Loucy (cell line): Measurements from ENCODE around the gene TESPA1.

Experiments used
- H2AFZ ChIP-seq: fragments of 200-600 bp; sonication (generic); 2 replicates; pipeline ENCODE4 v1.6.0; 2016; ENCODE audit warnings: antibody characterized with exemption, mild to moderate bottlenecking, low read length, moderate library complexity
- H3F3A ChIP-seq: fragments of 200-600 bp; 2 replicates; pipeline ENCODE4 v1.6.0; 2016; ENCODE audit warnings: antibody characterized with exemption, low read depth, mild to moderate bottlenecking
- H3K27me3 ChIP-seq: fragments of 200-600 bp; sonication (generic); 2 replicates; pipeline ENCODE4 v1.6.1; 2014; ENCODE audit warnings: low read length, mild to moderate bottlenecking; ENCODE audit not compliant: insufficient read depth, poor library complexity, severe bottlenecking
- H3K36me3 ChIP-seq: fragments of 200-600 bp; sonication (generic); 2 replicates; pipeline ENCODE4 v1.6.1; 2016; ENCODE audit warnings: low read length; ENCODE audit not compliant: insufficient read depth
- H3K4me1 ChIP-seq: fragments of 200-600 bp; sonication (generic); 2 replicates; pipeline ENCODE4 v1.5.1; 2014; ENCODE audit warnings: low read length, mild to moderate bottlenecking; ENCODE audit not compliant: insufficient read depth, poor library complexity, severe bottlenecking
- H3K4me2 ChIP-seq: fragments of 200-600 bp; sonication (generic); 2 replicates; pipeline ENCODE4 v1.6.0; 2014; ENCODE audit warnings: antibody characterized with exemption, low read length, low read depth, mild to moderate bottlenecking; ENCODE audit not compliant: poor library complexity, severe bottlenecking
- H3K4me3 ChIP-seq: fragments of 200-600 bp; sonication (generic); 2 replicates; pipeline ENCODE4 v1.5.1; 2014; ENCODE audit warnings: low read length, mild to moderate bottlenecking, mixed read lengths; ENCODE audit not compliant: poor library complexity, severe bottlenecking
- H3K79me2 ChIP-seq: fragments of 200-600 bp; sonication (generic); 2 replicates; pipeline ENCODE4 v1.6.1; 2014; ENCODE audit warnings: low read length; ENCODE audit not compliant: insufficient read depth
- H3K9ac ChIP-seq: fragments of 200-600 bp; sonication (generic); 2 replicates; pipeline ENCODE4 v1.6.0; 2014; ENCODE audit warnings: mild to moderate bottlenecking, low read depth, low read length, moderate library complexity; ENCODE audit not compliant: poor library complexity, severe bottlenecking
- H3K9me2 ChIP-seq: fragments of 200-600 bp; sonication (generic); replicated peaks from 2 replicates; pipeline ENCODE4 v1.6.1; 2016; ENCODE audit warnings: low read depth, low read length, mixed read lengths
- H3K9me3 ChIP-seq: fragments of 200-600 bp; sonication (generic); 2 replicates; pipeline ENCODE4 v1.6.1; 2014; ENCODE audit warnings: mild to moderate bottlenecking, antibody characterized with exemption, low read length, low read depth; ENCODE audit not compliant: insufficient read depth
- H4K20me1 ChIP-seq: fragments of 200-600 bp; sonication (generic); 2 replicates; pipeline ENCODE4 v1.6.0; 2014; ENCODE audit warnings: antibody characterized with exemption, low read length, mild to moderate bottlenecking; ENCODE audit not compliant: insufficient read depth, poor library complexity, severe bottlenecking
- EZH2phosphoT487 ChIP-seq: fragments of 200-600 bp; IDR thresholded peaks from 2 replicates; pipeline ENCODE4 v1.6.1; 2018; ENCODE audit warnings: antibody characterized with exemption, mild to moderate bottlenecking, moderate library complexity, borderline replicate concordance
- TF ChIP-seq, protein P1 (sequence below): fragments of 200-600 bp; sonication (generic); conservative IDR thresholded peaks from 2 replicates; pipeline ENCODE4 v1.5.1; 2014; ENCODE audit warnings: mild to moderate bottlenecking, antibody characterized with exemption, low read length

The TESPA1 gene

GRCh38 chr12:54993181-54993835, 8.7 kb upstream of the TESPA1 start:
- TF ChIP-seq EZH2phosphoT487 = no peak
- TF ChIP-seq, protein P1, sequence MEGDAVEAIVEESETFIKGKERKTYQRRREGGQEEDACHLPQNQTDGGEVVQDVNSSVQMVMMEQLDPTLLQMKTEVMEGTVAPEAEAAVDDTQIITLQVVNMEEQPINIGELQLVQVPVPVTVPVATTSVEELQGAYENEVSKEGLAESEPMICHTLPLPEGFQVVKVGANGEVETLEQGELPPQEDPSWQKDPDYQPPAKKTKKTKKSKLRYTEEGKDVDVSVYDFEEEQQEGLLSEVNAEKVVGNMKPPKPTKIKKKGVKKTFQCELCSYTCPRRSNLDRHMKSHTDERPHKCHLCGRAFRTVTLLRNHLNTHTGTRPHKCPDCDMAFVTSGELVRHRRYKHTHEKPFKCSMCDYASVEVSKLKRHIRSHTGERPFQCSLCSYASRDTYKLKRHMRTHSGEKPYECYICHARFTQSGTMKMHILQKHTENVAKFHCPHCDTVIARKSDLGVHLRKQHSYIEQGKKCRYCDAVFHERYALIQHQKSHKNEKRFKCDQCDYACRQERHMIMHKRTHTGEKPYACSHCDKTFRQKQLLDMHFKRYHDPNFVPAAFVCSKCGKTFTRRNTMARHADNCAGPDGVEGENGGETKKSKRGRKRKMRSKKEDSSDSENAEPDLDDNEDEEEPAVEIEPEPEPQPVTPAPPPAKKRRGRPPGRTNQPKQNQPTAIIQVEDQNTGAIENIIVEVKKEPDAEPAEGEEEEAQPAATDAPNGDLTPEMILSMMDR = peak; percentile 89
- Histone ChIP-seq H3K79me2 (no peaks in the 10 kb centered on the region), H3F3A (no peaks in the 10 kb centered on the region), H3K27me3 (no peaks in the 10 kb centered on the region), H3K9ac (no peak overlapping the region), H3K36me3 (no peaks in the 10 kb centered on the region), H3K9me2 (no peaks in the 10 kb centered on the region), H3K4me1 (peaks cover 29% of the 10 kb centered on the region), H3K9me3 (no peaks in the 10 kb centered on the region), H3K4me3 (no peak overlapping the region), H2AFZ (no peak overlapping the region), H4K20me1 (no peaks in the 10 kb centered on the region), H3K4me2 (no peak overlapping the region)

- no peak overlapping the region for H3K4me2 ChIP-seq
Measured at GRCh38 chr12:54991991-54992375, 7.4 kb upstream of the TESPA1 start.

GRCh38 chr12:54991161-54991990, 6.8 kb upstream of the TESPA1 start:
- H3F3A ChIP-seq = no peaks in the 10 kb centered on the region
- H3K9me2 ChIP-seq = no peaks in the 10 kb centered on the region
- H3K4me1 ChIP-seq = peaks cover 38% of the 10 kb centered on the region
- H4K20me1 ChIP-seq = no peaks in the 10 kb centered on the region
- H3K9ac ChIP-seq = peak overlapping the region; percentile 38
- peak overlapping the region; percentile 62 for H3K4me2 ChIP-seq
- peak overlapping the region; percentile 40 for H3K4me3 ChIP-seq
- no peaks in the 10 kb centered on the region for H3K27me3 ChIP-seq
- no peaks in the 10 kb centered on the region for H3K9me3 ChIP-seq
- no peaks in the 10 kb centered on the region for H3K79me2 ChIP-seq
- H3K36me3 ChIP-seq = no peaks in the 10 kb centered on the region
- peak overlapping the region; percentile 80 for H2AFZ ChIP-seq
- no peak for TF ChIP-seq EZH2phosphoT487
- TF ChIP-seq, protein P1 = no peak

More at GRCh38 chr12:54991991-54992375, 7.4 kb upstream of the TESPA1 start:
- no peak for TF ChIP-seq EZH2phosphoT487
- TF ChIP-seq, protein P1 = no peak
- no peaks in the 10 kb centered on the region for H3K9me2 ChIP-seq
- H3K9ac ChIP-seq = peak overlapping the region; percentile 38
- H3K27me3 ChIP-seq = no peaks in the 10 kb centered on the region
- no peaks in the 10 kb centered on the region for H3K36me3 ChIP-seq
- H4K20me1 ChIP-seq = no peaks in the 10 kb centered on the region
- no peaks in the 10 kb centered on the region for H3K9me3 ChIP-seq
- no peaks in the 10 kb centered on the region for H3F3A ChIP-seq
- no peaks in the 10 kb centered on the region for H3K79me2 ChIP-seq
- H3K4me1 ChIP-seq = peaks cover 38% of the 10 kb centered on the region
- no peak overlapping the region for H3K4me3 ChIP-seq
- H2AFZ ChIP-seq = peak overlapping the region; percentile 80; the same call in 1 of the 2 replicates
